IPS-15b (cell line): ENCODE data around the gene FNBP1.

Experiments
- H3K27me3 ChIP-seq: one replicate; pipeline ENCODE4 v1.6.1; 2013; ENCODE audit warnings: low read length; ENCODE audit not compliant: control insufficient read depth, insufficient read depth
- H3K36me3 ChIP-seq: one replicate; pipeline ENCODE4 v1.6.1; 2013; ENCODE audit warnings: low read length; ENCODE audit not compliant: control insufficient read depth, insufficient read depth
- H3K4me1 ChIP-seq: one replicate; pipeline ENCODE4 v1.6.1; 2013; ENCODE audit warnings: mild to moderate bottlenecking, low read length; ENCODE audit not compliant: control insufficient read depth, insufficient read depth
- H3K4me3 ChIP-seq: one replicate; pipeline ENCODE4 v1.5.1; 2013; ENCODE audit warnings: low read depth, low read length
- H3K9ac ChIP-seq: one replicate; pipeline ENCODE4 v1.6.1; 2013; ENCODE audit warnings: low read depth, mild to moderate bottlenecking, low read length
- H3K9me3 ChIP-seq: one replicate; pipeline ENCODE4 v1.6.1; 2013; ENCODE audit warnings: mild to moderate bottlenecking, low read length; ENCODE audit not compliant: control insufficient read depth, insufficient read depth

Gene FNBP1

DNA sequence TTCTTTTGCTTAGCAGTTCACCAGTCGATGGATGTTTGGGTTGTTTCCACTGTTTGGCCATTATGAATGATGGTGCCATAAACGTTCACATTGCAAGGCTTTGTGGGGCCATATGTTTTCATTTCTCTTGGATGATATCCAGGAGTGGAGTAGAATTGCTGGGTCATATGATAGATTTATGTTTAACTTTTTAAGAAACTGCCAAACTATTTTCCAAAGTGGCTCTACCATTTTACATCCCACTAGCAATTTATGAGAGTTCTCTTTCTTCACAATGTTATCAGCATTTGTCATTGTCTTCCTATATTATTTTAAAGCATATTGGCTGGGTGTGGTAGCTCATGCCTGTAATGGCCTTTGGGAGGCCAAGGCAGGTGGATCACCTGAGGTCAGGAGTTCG lies 15.9 kb upstream of the FNBP1 start:
- Histone ChIP-seq H3K9me3 (no peaks in the 10 kb centered on the region), H3K4me1 (no peaks in the 10 kb centered on the region), H3K4me3 (no peak overlapping the region), H3K9ac (no peak overlapping the region), H3K36me3 (no peaks in the 10 kb centered on the region), H3K27me3 (no peaks in the 10 kb centered on the region)

DNA sequence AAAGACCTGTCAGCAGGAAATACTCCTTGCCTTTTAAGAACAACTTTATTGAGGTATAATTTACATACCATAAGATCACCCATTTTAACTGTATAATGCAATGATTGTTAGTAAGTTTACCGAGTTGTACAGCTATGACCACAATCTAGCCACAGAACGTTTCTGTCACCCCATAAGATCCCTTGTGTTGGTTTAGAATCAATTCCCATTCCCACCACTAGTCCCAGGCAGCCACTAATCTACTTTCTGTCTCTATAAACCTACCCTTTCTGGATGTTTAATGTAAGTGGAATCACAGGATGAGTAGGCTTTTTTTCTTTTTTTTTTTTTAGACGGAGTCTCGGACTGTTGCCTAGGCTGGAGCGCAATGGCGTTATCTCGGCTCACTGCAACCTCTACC lies 15.2 kb upstream of the FNBP1 start:
- Histone ChIP-seq H3K9ac (no peak overlapping the region), H3K27me3 (no peaks in the 10 kb centered on the region), H3K4me1 (no peaks in the 10 kb centered on the region)

DNA sequence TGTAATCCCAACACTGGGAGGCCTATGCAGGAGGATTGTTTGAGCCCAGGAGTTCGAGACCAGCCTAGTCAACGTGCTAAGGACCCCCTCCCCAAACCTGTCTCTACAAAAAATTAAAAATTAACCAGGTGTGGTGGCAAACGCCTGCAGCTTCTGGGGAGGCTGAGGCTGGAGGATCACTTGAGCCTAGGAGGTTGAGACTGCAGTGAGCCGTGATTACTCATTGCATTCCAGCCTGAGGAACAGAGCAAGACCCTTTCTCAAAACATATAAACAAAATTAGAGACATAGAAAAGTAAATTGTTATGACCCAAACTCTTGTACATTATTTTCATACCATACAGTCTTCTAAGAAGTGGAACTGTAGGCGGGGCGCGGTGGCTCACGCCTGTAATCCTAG lies 11.8 kb upstream of the FNBP1 start:
- H3K9me3 ChIP-seq, result no peaks in the 10 kb centered on the region
- peak overlapping the region; percentile 79 for H3K9ac ChIP-seq
- no peaks in the 10 kb centered on the region for H3K4me1 ChIP-seq
- no peaks in the 10 kb centered on the region for H3K36me3 ChIP-seq
- H3K27me3 ChIP-seq, result no peaks in the 10 kb centered on the region
- H3K4me3 ChIP-seq, result peak overlapping the region; percentile 96

More for the DNA sequence above, 15.2 kb upstream of the FNBP1 start:
- Histone ChIP-seq H3K4me3 (no peak overlapping the region), H3K36me3 (no peaks in the 10 kb centered on the region), H3K9me3 (no peaks in the 10 kb centered on the region)

DNA sequence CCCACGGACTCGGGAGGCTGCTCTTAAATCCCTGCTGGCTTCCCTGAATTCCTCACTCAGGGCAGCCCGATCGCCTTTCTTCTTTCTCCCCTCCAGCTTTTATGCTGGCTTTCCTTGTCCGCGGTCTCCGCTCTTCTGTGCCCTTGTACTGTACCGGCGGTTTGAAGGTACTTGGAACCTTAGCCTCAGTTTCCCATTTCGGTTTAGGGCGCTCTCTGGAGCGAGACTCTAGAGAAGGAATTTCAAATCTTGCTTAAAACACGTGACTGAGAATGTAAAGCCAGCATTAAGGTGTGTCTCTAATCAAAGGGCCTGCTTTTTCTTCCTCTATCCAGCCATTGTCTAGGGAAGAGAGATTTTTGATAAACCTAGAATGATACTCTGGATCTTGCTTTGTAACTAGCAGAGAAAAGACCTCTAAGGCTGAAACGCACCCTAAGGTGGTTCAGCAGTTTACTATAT lies 11.4 kb upstream of the FNBP1 start:
- peak overlapping the region; percentile 79 for H3K9ac ChIP-seq
- H3K9me3 ChIP-seq, result no peaks in the 10 kb centered on the region
- H3K4me1 ChIP-seq, result no peaks in the 10 kb centered on the region
- H3K27me3 ChIP-seq, result no peaks in the 10 kb centered on the region
- peak overlapping the region; percentile 96 for H3K4me3 ChIP-seq
- no peaks in the 10 kb centered on the region for H3K36me3 ChIP-seq

DNA sequence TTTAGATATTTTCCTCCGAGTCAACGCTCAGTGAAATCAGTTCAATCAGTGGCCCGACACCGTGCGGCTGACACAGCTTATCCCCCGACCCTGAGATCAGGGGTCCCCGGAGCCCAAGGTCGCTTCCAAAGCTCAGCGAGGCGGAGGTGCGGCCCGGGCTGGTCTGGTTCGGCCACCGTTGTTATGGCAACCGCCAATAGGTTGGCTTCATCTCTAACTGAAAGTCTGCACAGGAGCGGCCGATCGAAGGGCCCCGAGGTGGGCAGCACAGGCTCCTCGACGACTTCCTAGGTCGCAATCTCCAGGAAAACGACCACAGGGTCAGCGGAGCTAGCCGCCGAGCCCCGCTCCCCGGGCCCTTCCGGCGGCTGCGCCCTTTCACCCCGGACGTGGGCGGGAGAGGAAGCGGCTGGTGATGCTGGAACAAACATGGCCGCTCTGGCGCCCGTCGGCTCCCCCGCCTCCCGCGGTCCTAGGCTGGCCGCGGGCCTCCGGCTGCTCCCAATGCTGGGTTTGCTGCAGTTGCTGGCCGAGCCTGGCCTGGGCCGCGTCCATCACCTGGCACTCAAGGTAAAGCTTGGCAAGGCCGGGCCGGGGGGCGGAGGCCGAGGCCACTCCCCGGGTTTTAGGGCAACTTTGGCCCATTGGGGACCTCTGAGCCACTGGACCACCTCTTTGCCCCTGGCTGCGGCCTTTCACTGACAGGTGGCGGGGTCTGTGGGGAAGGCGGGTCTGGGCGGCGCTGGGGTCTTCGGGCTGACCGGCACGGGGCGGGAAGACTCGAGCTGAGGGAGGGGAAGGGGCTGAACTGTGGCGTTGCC lies 10.7 kb upstream of the FNBP1 start, which contains the start of gene GPR107:
Gene GPR107, plus strand, starts transcription at position 403 of the 821 bp plus-strand sequence. Its CDS starts 27 bp downstream, at position 430.
- H3K27me3 ChIP-seq, result no peaks in the 10 kb centered on the region
- peak within 1 kb of the TSS; percentile 79 for H3K9ac ChIP-seq
- peak within 1 kb of the TSS; percentile 96 for H3K4me3 ChIP-seq
- no peaks in the 10 kb centered on the region for H3K4me1 ChIP-seq
- no peaks in the 10 kb centered on the region for H3K36me3 ChIP-seq
- H3K9me3 ChIP-seq, result no peaks in the 10 kb centered on the region

DNA sequence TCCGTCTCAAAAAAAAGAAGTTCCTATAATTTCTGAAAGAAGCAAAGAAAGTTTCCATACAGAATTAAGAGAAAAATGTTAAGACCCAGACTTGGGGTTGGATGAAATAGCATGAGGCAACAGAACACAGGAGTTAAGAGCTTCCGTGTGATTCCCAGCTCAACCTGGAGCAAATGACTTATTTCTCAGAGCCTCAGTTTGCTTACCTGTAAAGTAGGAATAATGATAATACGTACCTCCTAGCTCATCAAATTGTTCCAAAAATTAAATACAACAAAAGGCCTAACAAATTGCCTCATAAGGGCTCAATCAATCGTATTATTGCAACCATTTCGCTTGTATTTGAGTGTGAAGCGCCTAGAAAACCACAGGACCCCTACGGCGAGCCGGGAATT lies 10.1 kb upstream of the FNBP1 start:
- no peaks in the 10 kb centered on the region for H3K36me3 ChIP-seq
- no peaks in the 10 kb centered on the region for H3K27me3 ChIP-seq
- no peaks in the 10 kb centered on the region for H3K4me1 ChIP-seq
- H3K4me3 ChIP-seq, result peak overlapping the region; percentile 96
- H3K9me3 ChIP-seq, result no peaks in the 10 kb centered on the region
- peak overlapping the region; percentile 79 for H3K9ac ChIP-seq

DNA sequence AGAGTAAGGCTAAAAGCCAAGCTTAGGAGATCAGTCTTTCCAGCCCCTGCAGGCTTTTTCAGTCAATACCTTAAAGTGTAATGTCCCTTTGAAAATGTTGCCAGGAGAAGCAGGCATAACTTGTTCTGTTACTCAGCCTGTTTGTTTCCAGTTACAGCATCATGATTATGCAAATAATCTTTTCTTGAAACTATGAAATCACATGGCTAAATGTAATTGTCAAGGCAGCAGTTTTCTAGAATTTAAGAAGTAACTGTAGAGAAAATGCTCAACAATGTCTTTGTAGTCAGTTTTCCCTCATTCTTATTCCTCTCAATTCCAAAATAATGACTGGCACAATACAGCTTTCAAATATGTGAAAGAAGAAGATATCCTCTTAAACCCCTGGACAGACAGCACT lies 8.9 kb upstream of the FNBP1 start:
- no peaks in the 10 kb centered on the region for H3K27me3 ChIP-seq
- no peaks in the 10 kb centered on the region for H3K36me3 ChIP-seq
- no peak overlapping the region for H3K9ac ChIP-seq
- H3K4me1 ChIP-seq, result no peaks in the 10 kb centered on the region
- no peak overlapping the region for H3K4me3 ChIP-seq
- no peaks in the 10 kb centered on the region for H3K9me3 ChIP-seq

DNA sequence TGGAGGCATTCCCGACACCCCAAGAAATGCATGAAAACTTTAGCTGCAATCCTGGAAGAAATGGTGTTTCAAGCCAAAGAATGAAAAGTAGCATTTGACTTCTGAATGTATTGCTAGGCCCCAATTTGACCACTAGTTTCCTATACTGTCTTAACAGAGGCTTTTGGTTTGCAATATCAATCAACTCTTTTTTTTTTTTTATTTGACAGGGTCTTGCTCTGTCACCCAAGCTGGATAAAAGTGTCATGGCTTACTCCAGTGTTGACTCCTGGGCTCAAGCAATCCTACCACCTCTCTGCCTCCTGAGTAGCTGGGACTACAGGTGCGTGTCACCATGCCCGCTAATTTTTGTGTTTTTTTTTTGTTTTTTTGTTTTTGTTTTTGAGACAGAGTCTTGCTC lies 7.5 kb upstream of the FNBP1 start:
- Histone ChIP-seq H3K36me3 (no peaks in the 10 kb centered on the region), H3K9me3 (no peaks in the 10 kb centered on the region), H3K9ac (no peak overlapping the region), H3K27me3 (peaks cover under 1% of the 10 kb centered on the region), H3K4me3 (no peak overlapping the region), H3K4me1 (no peaks in the 10 kb centered on the region)

DNA sequence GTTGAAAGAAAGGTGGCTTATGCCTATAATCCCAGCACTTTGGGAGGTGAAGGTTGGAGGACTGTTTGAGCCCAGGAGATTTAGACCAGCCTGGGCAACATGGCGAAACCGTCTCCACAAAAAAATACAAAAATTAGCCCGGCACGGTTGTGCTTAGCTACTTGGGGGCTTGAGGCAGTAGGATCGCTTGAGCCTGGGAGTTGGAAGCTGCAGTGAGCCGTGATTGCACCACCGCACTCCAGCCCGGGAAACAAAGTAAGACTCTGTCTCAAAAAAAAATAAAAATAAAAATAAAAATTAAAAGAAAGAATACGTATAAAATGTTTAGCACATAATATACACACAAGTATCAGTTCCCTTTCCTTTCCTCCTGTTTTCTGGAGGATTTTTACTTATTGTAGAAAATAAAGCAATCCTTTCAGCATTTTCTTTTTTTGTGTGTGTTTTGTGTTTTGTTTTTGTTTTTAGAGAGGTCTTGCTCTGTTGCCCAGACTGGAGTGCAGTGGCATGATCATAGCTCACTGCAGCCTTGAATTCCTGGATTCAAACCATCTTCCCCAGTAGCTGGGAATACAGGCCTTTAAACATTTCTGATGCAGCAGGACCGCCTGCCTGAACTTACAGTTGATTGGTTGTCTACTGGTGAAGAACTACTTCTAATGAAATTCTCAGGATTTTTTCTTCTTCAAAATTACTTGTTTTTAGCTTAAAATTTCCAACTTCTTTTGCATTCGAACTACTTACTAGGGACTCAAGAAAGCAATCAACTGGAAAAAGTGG lies 6.6 kb upstream of the FNBP1 start:
- Histone ChIP-seq H3K36me3 (no peaks in the 10 kb centered on the region), H3K4me3 (no peak overlapping the region), H3K9me3 (no peaks in the 10 kb centered on the region), H3K4me1 (no peaks in the 10 kb centered on the region), H3K27me3 (peaks cover 7% of the 10 kb centered on the region), H3K9ac (no peak overlapping the region)

DNA sequence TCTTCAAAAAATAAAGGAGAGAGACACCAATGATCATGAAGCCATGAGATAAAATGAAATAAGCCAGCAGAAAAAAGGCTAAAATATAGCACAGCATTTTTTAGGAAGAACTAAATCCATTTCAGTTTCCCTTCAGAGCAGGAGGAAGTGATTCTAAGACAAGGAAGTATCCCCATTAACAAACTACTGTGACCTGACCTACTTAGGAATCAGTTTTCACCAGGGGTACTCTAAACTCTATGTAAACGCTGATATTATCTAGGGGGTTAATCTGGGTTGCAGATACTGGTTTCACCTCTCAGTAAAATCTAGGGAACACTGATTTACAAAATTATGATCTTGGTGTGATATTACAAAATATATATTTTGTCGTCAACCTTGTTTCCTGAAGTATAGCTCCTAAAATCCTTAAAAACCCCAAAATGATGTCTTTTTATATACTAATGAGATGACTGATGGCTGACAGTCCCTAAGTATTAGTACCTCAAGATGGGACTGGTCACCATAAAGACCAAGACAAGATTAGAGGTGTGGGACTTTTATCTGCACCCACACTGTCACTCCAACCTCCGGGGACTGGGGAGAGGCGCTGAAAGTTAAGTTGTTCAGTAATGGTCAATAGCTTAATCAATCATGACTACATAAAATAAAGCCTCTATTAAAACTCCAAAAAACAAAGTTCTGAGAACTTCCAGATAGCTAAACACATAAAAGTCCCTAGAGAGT lies 2.9 kb upstream of the FNBP1 start:
- Histone ChIP-seq H3K9me3 (no peaks in the 10 kb centered on the region), H3K27me3 (peaks cover 29% of the 10 kb centered on the region), H3K4me1 (peaks cover 7% of the 10 kb centered on the region), H3K9ac (no peak overlapping the region), H3K36me3 (no peaks in the 10 kb centered on the region), H3K4me3 (no peak overlapping the region)
